ENCODE data around the gene CEL.

GRCh38 chr9:133108794-133109641, 47.2 kb downstream of the CEL start:
- TF ChIP-seq CTCF (IDR thresholded peaks at IDR 0.05 in 8 of 11, conservative IDR thresholded peaks at IDR 0.05 in 3 of 11) (no peak), POLR2AphosphoS5 (IDR thresholded peaks at IDR 0.05) (no peak)

Data from spleen (tissue), 7 donors.